Hepatocyte (in vitro differentiated cells): ENCODE data around the gene CRADD.

Experiments used
- EZH2 ChIP-seq: fragments of 200-600 bp; sonication (generic); IDR thresholded peaks from 2 replicates; pipeline ENCODE4 v1.6.1; 2016; ENCODE audit warnings: antibody characterized with exemption, mild to moderate bottlenecking, borderline replicate concordance
- EZH2phosphoT487 ChIP-seq: fragments of 200-600 bp; sonication (generic); IDR thresholded peaks from one replicate; pipeline ENCODE4 v1.6.1; 2018; ENCODE audit warnings: antibody characterized with exemption, mild to moderate bottlenecking, low read depth, moderate library complexity; ENCODE audit not compliant: unreplicated experiment, severe bottlenecking
- TF ChIP-seq, protein P1 (sequence below): fragments of 200-600 bp; sonication (generic); IDR thresholded peaks from 2 replicates; pipeline ENCODE4 v1.5.1; 2016; ENCODE audit warnings: antibody characterized with exemption, mild to moderate bottlenecking; ENCODE audit not compliant: poor library complexity

DNA sequence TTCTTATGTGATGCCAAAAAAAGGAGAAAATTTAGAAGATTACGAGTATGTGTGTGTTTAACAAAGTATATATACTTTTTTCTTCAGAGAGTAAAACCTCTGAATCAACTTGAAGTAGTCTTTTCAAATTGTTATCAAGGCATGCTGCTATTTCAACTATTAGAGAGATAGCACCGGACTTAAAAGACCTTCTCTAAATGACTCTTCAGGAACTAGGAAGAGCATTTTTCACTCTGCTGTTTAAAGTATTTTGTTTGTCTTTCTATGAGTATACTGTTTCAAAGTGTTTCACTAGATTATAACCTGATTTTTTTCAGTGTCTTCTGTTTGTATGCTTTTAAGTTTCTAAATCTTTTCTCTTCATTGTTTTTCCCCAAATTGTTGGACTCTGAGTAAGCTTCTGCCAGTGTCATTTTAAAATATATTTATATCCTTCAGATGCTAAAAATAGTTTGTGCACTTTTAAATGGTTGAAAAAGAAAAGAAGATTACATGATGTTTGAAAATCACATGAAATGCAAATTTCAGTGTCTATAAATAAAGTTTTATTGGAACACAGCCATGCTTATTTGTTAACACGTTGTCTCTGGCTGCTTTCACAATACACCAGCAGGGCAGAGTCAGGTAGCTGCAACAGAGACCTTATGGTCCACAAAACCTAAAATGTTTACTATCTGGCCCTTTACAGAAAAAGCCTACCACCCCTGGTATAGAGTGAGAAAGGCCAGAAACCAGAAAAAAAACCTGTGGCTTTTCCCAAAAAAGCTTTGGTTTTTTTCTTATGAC lies 21.3 kb downstream of the CRADD start:
- TF ChIP-seq, protein P1, sequence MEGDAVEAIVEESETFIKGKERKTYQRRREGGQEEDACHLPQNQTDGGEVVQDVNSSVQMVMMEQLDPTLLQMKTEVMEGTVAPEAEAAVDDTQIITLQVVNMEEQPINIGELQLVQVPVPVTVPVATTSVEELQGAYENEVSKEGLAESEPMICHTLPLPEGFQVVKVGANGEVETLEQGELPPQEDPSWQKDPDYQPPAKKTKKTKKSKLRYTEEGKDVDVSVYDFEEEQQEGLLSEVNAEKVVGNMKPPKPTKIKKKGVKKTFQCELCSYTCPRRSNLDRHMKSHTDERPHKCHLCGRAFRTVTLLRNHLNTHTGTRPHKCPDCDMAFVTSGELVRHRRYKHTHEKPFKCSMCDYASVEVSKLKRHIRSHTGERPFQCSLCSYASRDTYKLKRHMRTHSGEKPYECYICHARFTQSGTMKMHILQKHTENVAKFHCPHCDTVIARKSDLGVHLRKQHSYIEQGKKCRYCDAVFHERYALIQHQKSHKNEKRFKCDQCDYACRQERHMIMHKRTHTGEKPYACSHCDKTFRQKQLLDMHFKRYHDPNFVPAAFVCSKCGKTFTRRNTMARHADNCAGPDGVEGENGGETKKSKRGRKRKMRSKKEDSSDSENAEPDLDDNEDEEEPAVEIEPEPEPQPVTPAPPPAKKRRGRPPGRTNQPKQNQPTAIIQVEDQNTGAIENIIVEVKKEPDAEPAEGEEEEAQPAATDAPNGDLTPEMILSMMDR, result no peak
- TF ChIP-seq EZH2, result no peak
- TF ChIP-seq EZH2phosphoT487, result no peak
